Left cardiac atrium (tissue), 4 donors: Measurements from ENCODE around the gene PAQR9. TPM values are rescaled to one million over a fixed set of nuclear protein-coding genes. Genes with fewer than 3 reads are reported as not detected.

Experiments
- ATAC-seq, 2 donors: fragments of 200-7000 bp; cut with Tn5 transposase; one replicate each; pipeline ENCODE4 v1.9.1; 2020; ENCODE audit warnings: mild to moderate bottlenecking in 2 of 2, moderate library complexity in 2 of 2
- DNase-seq: peaks from one replicate; pipeline ENCODE4 v3.0.0-alpha.2; 2020
- intact Hi-C, 2 donors: fragments of 100-400 bp; cut with DNase I; formaldehyde crosslinking; loops; one replicate each; pipeline versions ENCODE4 v1.14.1 to v1.15.1; 2022 to 2023
- total RNA-seq, 2 donors: library from RNA; stranded (reverse); fragmentation: NEBNext Ultra II Directional; extraction: Animal tissue kit (Norgen Biotek cat#: 25700); gene quantifications; one replicate each; pipeline ENCODE4 v1.2.1, GENCODE V29; 2021
- donor health status: DM: no; HTN: yes; CAD: no.
- donor health status: DM: no; HTN: yes; CAD: no; lungs with severe emphysema.
- donor health status: DM: yes; HTN: yes; CAD: no.
- donor health status: Dilated cardiomyopathy.

Gene PAQR9
- total RNA-seq, 2 donors from 2014 or later = 9.0 to 9.5 TPM

- intact Hi-C loops = no loop called here
- no peak for ATAC-seq
These were observed 29.2 kb downstream of the PAQR9 start for GRCh38 chr3:142934128-142934886.

GRCh38 chr3:142931222-142931621 is 32.3 kb downstream of the PAQR9 start:
- intact Hi-C loops = no loop called here

More at GRCh38 chr3:142934128-142934886, 29.2 kb downstream of the PAQR9 start:
- DNase-seq = no peak

GRCh38 chr3:142930463-142930862 is 33.0 kb downstream of the PAQR9 start:
- ATAC-seq (no peak), DNase-seq (no peak)
- intact Hi-C loops = no loop called here

More at GRCh38 chr3:142931222-142931621, 32.3 kb downstream of the PAQR9 start:
- DNase-seq = no peak
- no peak for ATAC-seq

- ATAC-seq (no peak), DNase-seq (no peak)
- intact Hi-C loops = no loop called here
These were observed 33.6 kb downstream of the PAQR9 start for GRCh38 chr3:142929890-142930289.

- DNase-seq (peak; percentile 36), ATAC-seq (no peak)
- intact Hi-C loops = no loop called here
These were observed 34.4 kb downstream of the PAQR9 start for GRCh38 chr3:142929109-142929508.

GRCh38 chr3:142926368-142926944 is 37.0 kb downstream of the PAQR9 start:
- intact Hi-C loops = no loop called here
- ATAC-seq (no peak), DNase-seq (no peak)

GRCh38 chr3:142925140-142925539 is 38.3 kb downstream of the PAQR9 start:
- intact Hi-C loops = no loop called here
- DNase-seq = no peak
- ATAC-seq = no peak

GRCh38 chr3:142923694-142924093 is 39.8 kb downstream of the PAQR9 start:
- no peak for DNase-seq
- intact Hi-C loops = no loop called here

GRCh38 chr3:142916605-142917004 is 46.9 kb downstream of the PAQR9 start:
- ATAC-seq (no peak), DNase-seq (no peak)
- intact Hi-C loops = no loop called here

More at GRCh38 chr3:142923694-142924093, 39.8 kb downstream of the PAQR9 start:
- no peak for ATAC-seq

GRCh38 chr3:142915636-142916035 is 47.8 kb downstream of the PAQR9 start:
- ATAC-seq (no peak), DNase-seq (no peak)
- intact Hi-C loops = no loop called here

GRCh38 chr3:142914286-142914811 is 49.1 kb downstream of the PAQR9 start:
- no peak for ATAC-seq
- intact Hi-C loops = no loop called here

GRCh38 chr3:142913432-142913831 is 50.0 kb downstream of the PAQR9 start:
- intact Hi-C loops = no loop called here
- DNase-seq = no peak
- peak in 1 of 2 donors; percentile 9 for ATAC-seq

More at GRCh38 chr3:142914286-142914811, 49.1 kb downstream of the PAQR9 start:
- DNase-seq = no peak

GRCh38 chr3:142912402-142913172 is 50.9 kb downstream of the PAQR9 start:
- intact Hi-C loops = no loop called here
- DNase-seq (no peak), ATAC-seq (peak in 1 of 2 donors; percentile 75)

Other genes starting within 250 kb of the PAQR9 start
- gene TRPC1, start 239.6 kb downstream of the PAQR9 start, total RNA-seq = 10 to 100 TPM; 12.2 to 18.6 TPM
- 100 to 1,000 TPM; 126 to 153 TPM for gene PCOLCE2, start 74.6 kb downstream of the PAQR9 start, total RNA-seq
- 10 to 100 TPM; 46.8 to 48.9 TPM for gene U2SURP, start 37.9 kb upstream of the PAQR9 start, total RNA-seq
- gene CHST2, start 156.1 kb upstream of the PAQR9 start, total RNA-seq = 1 to 10 TPM; 2.3 to 6.7 TPM